Stomach (tissue), 4 donors: ENCODE data around the gene NCOA5.

ENCODE experiments used
- CTCF ChIP-seq, 7 experiments: fragments of 450-650 bp in 4 of 7; fragments of 200-600 bp in 3 of 7; sonication (generic) in 3 of 7; IDR thresholded peaks; one replicate each; pipeline ENCODE4 v1.5.1; 2016 to 2019; ENCODE audit warnings: antibody characterized with exemption in 7 of 7, control low read depth in 2 of 7, mild to moderate bottlenecking in 1 of 7
- POLR2A ChIP-seq, 4 donors: fragments of 450-650 bp; IDR thresholded peaks; one replicate each; pipeline ENCODE4 v1.6.1; 2016; ENCODE audit warnings: antibody characterized with exemption in 4 of 4, control low read depth in 2 of 4, mild to moderate bottlenecking in 1 of 4, moderate library complexity in 1 of 4
- POLR2AphosphoS5 ChIP-seq, 3 donors: sonication (generic); formaldehyde crosslinking; IDR thresholded peaks; one replicate each; pipeline ENCODE4 v1.6.1; 2016; ENCODE audit warnings: antibody characterized with exemption in 3 of 3

GRCh38 chr20:46036370-46036769 lies 53.4 kb downstream of the NCOA5 start:
- TF ChIP-seq POLR2A (IDR thresholded peaks at IDR 0.05) (no peak), CTCF (IDR thresholded peaks at IDR 0.05) (no peak), POLR2AphosphoS5 (IDR thresholded peaks at IDR 0.05) (no peak)
